Measurements from ENCODE around the gene KCNJ18.
"Not testable (repeated sequence)": the region's sequence is repeated elsewhere in the genome, so short reads cannot be mapped to it uniquely, and the experiment has no call there.

Gene KCNJ18

DNA sequence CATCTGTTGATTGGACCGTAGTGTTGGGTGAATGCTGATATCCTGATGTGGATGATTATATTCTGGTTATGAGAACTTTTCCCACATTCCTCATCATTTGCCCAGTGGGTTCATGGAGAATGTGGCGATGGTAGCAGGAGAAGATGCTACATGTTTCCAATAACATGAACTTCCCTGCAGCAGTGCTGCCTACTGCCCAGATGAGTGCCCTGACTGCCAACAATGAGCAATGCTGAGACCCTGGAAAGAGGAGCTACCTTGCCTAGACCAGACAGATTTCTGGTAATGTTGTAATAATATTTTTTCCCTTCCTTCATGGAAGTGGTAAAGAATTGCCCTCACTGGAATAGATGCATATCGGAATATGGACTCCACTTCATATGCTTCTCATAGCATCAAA lies 29.2 kb upstream of the KCNJ18 start:
- H3K4me2 ChIP-seq (ENCODE audit: low read length); H3K4me1 ChIP-seq (ENCODE audit: control insufficient read depth, low read length); H4K20me1 ChIP-seq (ENCODE audit: control insufficient read depth, insufficient read depth, low read depth, low read length); H3K27me3 ChIP-seq (ENCODE audit: control insufficient read depth, low read length); H3K9me2 ChIP-seq (replicated peaks; ENCODE audit: control insufficient read depth, low read length); H3K4me3 ChIP-seq (ENCODE audit: low read length); H3F3A ChIP-seq (ENCODE audit: control insufficient read depth, insufficient read depth); H3K36me3 ChIP-seq (ENCODE audit: control insufficient read depth, low read length); H3K27ac ChIP-seq (ENCODE audit: low read depth, low read length); H3K79me2 ChIP-seq (ENCODE audit: control insufficient read depth, low read length): not testable (repeated sequence)
- H3K9me3 ChIP-seq (ENCODE audit: control insufficient read depth, insufficient read depth, low read length), result peaks cover 16% of the 10 kb centered on the region; the same call in 1 of the 2 replicates

DNA sequence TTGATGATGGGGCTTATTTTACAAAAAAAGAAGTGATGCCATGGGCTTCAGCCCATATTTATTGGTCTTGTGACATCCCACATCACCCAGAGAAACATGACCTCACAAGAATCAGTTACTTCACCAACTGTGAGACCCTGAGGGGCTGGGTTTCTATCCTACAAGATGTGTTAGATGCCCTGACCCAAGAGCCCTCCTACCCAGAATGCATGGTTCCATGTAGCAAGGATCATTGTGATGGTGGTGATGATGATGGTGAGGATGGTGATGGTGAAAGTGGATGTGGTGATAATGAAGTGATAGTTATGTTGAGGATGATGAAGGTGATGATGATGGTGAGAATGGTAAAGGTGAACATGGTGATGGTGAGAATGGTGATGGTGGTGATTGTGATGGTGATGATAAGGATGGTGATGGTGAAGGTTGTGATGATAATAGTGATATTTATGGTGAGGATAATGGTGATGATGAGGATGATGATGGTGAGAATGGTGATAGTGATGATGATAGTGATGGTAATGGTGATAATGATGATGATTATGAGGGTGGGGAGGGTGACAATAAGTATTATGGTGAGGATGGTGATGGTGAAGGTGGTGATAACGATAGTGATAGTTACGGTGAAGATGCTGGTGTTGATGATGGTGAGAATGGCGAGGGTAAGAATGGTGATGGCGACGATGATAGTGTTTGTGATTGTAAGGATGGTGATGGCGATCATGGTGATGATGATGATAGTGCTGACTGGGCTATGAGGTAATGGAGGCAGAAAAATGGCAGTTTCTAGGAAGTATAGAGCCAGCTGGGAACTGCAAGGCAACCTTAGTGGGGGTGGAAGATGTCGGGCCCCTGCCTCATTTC lies 28.5 kb upstream of the KCNJ18 start:
- not testable (repeated sequence) for H3K27me3 ChIP-seq (ENCODE audit: control insufficient read depth, low read length); H3K36me3 ChIP-seq (ENCODE audit: control insufficient read depth, low read length); H4K20me1 ChIP-seq (ENCODE audit: control insufficient read depth, insufficient read depth, low read depth, low read length); H3K4me1 ChIP-seq (ENCODE audit: control insufficient read depth, low read length); H3K4me2 ChIP-seq (ENCODE audit: low read length); H3K27ac ChIP-seq (ENCODE audit: low read depth, low read length); H3K9me2 ChIP-seq (replicated peaks; ENCODE audit: control insufficient read depth, low read length); H3K79me2 ChIP-seq (ENCODE audit: control insufficient read depth, low read length); H3K4me3 ChIP-seq (ENCODE audit: low read length); H3F3A ChIP-seq (ENCODE audit: control insufficient read depth, insufficient read depth)
- H3K9me3 ChIP-seq (ENCODE audit: control insufficient read depth, insufficient read depth, low read length), result peaks cover 16% of the 10 kb centered on the region; the same call in 1 of the 2 replicates

DNA sequence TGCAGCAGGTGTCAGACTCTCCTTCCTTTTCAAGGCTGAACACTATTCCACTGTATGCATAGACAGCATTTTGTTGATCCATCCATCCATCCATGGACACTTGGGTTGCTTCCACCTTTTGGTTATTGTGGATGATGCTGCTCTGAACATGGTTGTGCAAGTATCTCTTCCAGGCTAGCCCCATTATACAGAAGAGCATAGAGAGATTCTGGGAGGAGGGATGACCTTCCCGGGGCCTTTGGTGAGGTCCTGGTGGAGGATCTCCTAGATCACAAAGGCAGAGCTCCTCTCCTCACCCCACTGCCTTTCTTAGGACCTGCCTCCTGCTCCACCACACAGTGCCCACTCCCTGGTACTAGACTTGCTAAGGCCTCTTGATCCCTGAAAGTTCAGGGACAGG lies 27.2 kb upstream of the KCNJ18 start:
- H3K4me2 ChIP-seq (ENCODE audit: low read length); H3K4me3 ChIP-seq (ENCODE audit: low read length); H3K9me2 ChIP-seq (replicated peaks; ENCODE audit: control insufficient read depth, low read length); H3K27me3 ChIP-seq (ENCODE audit: control insufficient read depth, low read length); H3K36me3 ChIP-seq (ENCODE audit: control insufficient read depth, low read length); H3K79me2 ChIP-seq (ENCODE audit: control insufficient read depth, low read length); H4K20me1 ChIP-seq (ENCODE audit: control insufficient read depth, insufficient read depth, low read depth, low read length); H3K4me1 ChIP-seq (ENCODE audit: control insufficient read depth, low read length); H3K27ac ChIP-seq (ENCODE audit: low read depth, low read length); H3F3A ChIP-seq (ENCODE audit: control insufficient read depth, insufficient read depth): not testable (repeated sequence)
- peaks cover 16% of the 10 kb centered on the region; the same call in 1 of the 2 replicates for H3K9me3 ChIP-seq (ENCODE audit: control insufficient read depth, insufficient read depth, low read length)

DNA sequence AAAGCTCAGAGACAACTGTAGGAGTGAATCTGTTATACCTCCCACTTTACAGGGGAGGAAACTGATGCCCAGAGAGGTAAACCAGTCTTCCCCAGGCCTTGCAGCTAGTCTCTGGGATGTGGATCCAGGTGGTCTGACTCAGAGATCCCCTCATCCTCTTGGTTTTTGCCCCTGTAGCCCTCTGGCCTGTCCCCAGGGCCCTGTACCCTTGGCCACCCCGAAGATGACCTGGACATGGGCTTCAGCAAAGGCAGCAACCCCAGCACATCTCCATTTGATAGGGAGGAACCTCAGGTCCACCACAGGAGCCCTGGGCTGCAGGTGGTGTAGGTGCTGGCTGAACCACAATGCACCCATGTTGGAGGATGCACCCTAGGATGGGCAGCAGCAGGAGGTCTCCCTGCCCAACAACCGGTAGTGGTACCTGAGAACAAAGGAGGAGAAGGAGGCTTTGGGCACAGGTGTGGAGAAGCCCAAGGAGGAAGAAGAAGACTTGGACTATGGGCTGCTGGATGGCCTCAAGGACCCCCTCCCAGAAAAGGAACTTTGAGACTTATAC lies 26.3 kb upstream of the KCNJ18 start:
- H3K9me2 ChIP-seq (replicated peaks; ENCODE audit: control insufficient read depth, low read length); H3K4me1 ChIP-seq (ENCODE audit: control insufficient read depth, low read length); H3F3A ChIP-seq (ENCODE audit: control insufficient read depth, insufficient read depth); H3K27me3 ChIP-seq (ENCODE audit: control insufficient read depth, low read length); H3K79me2 ChIP-seq (ENCODE audit: control insufficient read depth, low read length); H3K4me3 ChIP-seq (ENCODE audit: low read length); H3K36me3 ChIP-seq (ENCODE audit: control insufficient read depth, low read length); H4K20me1 ChIP-seq (ENCODE audit: control insufficient read depth, insufficient read depth, low read depth, low read length); H3K4me2 ChIP-seq (ENCODE audit: low read length); H3K27ac ChIP-seq (ENCODE audit: low read depth, low read length): not testable (repeated sequence)
- peaks cover 16% of the 10 kb centered on the region; the same call in 1 of the 2 replicates for H3K9me3 ChIP-seq (ENCODE audit: control insufficient read depth, insufficient read depth, low read length)

DNA sequence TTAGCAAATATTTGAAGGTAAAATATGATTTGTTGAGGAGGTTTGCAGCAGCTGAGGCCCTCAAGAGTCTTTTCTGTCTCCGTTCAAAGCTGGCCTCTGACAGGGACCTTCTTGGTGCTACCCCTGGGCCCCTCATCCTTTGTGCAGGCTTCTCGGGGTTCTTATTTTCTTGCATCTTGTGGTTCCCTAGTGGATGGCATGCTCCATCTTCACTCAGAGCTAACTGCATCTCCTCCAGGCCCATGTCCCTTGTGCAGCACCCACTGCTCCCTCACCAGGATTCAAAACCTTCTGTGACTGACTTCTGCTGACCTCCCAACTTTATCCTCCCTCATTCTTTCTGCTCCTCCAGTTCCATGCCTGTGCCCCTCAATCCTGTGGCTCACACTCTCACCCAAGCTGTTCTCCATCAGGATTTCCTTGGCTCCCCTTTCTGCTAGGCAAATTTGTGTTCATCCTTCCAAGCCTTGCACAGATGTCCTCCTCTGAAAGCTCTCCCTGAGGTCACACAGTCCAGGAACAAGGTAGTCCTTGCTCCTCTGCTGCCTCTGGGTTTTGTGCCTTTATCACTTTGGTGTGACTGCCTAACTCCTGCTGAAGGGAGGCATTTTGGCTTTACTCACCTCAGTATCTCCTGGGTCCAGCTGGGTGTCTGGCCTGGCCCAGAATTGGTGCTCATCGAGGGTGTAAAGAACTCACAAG lies 25.5 kb upstream of the KCNJ18 start:
- H3K9me3 ChIP-seq (ENCODE audit: control insufficient read depth, insufficient read depth, low read length), result peaks cover 16% of the 10 kb centered on the region; the same call in 1 of the 2 replicates
- not testable (repeated sequence) for H4K20me1 ChIP-seq (ENCODE audit: control insufficient read depth, insufficient read depth, low read depth, low read length); H3K36me3 ChIP-seq (ENCODE audit: control insufficient read depth, low read length); H3K4me3 ChIP-seq (ENCODE audit: low read length); H3K79me2 ChIP-seq (ENCODE audit: control insufficient read depth, low read length); H3K27ac ChIP-seq (ENCODE audit: low read depth, low read length); H3K9me2 ChIP-seq (replicated peaks; ENCODE audit: control insufficient read depth, low read length); H3K27me3 ChIP-seq (ENCODE audit: control insufficient read depth, low read length); H3K4me2 ChIP-seq (ENCODE audit: low read length); H3F3A ChIP-seq (ENCODE audit: control insufficient read depth, insufficient read depth); H3K4me1 ChIP-seq (ENCODE audit: control insufficient read depth, low read length)

DNA sequence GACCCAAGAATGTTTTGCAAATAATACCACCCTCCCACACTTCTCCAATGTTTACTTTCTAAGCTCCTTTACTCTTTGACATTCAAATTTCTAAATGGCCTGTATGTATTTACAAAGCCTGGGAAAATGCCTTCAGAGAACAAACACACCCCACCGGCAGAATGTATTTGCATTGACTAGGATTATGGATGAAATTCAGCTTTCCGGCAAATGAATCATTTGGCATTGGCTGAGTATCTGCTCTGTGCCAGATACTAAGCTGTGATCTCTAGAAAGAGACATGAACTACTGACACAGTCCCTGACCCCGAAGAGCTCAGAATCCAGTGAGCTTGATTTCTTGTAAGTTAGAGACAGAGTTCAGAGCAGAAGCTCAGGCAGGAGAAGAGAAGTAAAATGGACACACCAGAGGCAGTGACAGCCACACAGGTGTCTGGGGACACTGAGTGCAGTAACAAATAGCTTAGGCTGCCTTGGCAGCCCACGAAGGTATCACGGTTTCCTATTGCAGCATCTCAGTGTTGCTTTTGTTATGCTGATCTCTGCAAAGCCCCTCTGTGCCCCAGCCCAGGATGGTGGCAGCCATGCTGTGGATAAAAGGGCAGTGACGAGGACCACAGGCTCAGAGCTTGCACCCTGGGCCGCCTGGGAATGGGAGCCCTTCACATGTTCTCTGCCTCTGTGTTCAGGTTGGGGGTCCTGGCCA lies 24.8 kb upstream of the KCNJ18 start:
- H3K4me3 ChIP-seq (ENCODE audit: low read length); H3K36me3 ChIP-seq (ENCODE audit: control insufficient read depth, low read length); H3K4me1 ChIP-seq (ENCODE audit: control insufficient read depth, low read length); H3K9me2 ChIP-seq (replicated peaks; ENCODE audit: control insufficient read depth, low read length); H3K4me2 ChIP-seq (ENCODE audit: low read length); H3K27ac ChIP-seq (ENCODE audit: low read depth, low read length); H3F3A ChIP-seq (ENCODE audit: control insufficient read depth, insufficient read depth); H4K20me1 ChIP-seq (ENCODE audit: control insufficient read depth, insufficient read depth, low read depth, low read length); H3K79me2 ChIP-seq (ENCODE audit: control insufficient read depth, low read length); H3K27me3 ChIP-seq (ENCODE audit: control insufficient read depth, low read length): not testable (repeated sequence)
- peaks cover 16% of the 10 kb centered on the region; the same call in 1 of the 2 replicates for H3K9me3 ChIP-seq (ENCODE audit: control insufficient read depth, insufficient read depth, low read length)

DNA sequence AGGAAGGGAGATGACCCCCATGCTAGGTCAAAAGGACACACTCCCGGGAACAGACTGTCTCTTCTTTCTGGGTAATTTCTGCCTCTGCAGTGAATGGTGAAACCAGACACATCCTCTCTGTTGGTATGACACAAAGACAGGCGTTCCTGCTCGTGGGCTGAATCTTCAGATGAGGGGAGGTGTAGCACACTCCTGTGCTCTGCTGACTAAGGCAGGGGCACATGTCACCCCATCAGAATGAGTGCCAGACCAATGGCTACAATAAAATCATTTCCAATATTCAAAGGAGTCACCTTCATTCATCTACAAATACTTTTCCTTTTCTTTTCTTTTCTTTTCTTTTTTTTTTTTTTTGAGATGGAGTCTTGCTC lies 24.2 kb upstream of the KCNJ18 start:
- H3F3A ChIP-seq (ENCODE audit: control insufficient read depth, insufficient read depth); H3K9me2 ChIP-seq (replicated peaks; ENCODE audit: control insufficient read depth, low read length); H4K20me1 ChIP-seq (ENCODE audit: control insufficient read depth, insufficient read depth, low read depth, low read length); H3K36me3 ChIP-seq (ENCODE audit: control insufficient read depth, low read length); H3K4me2 ChIP-seq (ENCODE audit: low read length); H3K27ac ChIP-seq (ENCODE audit: low read depth, low read length); H3K4me1 ChIP-seq (ENCODE audit: control insufficient read depth, low read length); H3K79me2 ChIP-seq (ENCODE audit: control insufficient read depth, low read length); H3K4me3 ChIP-seq (ENCODE audit: low read length); H3K27me3 ChIP-seq (ENCODE audit: control insufficient read depth, low read length): not testable (repeated sequence)
- H3K9me3 ChIP-seq (ENCODE audit: control insufficient read depth, insufficient read depth, low read length), result peaks cover 12% of the 10 kb centered on the region; the same call in 1 of the 2 replicates

Data from DOHH2 (cell line).